Stimulated activated CD4-positive, alpha-beta T cell treated with anti-CD3 and anti-CD28 coated beads, TNF-alpha, amount 100 ng/mL, for 24 hours (primary cell): Measurements from ENCODE around the gene PPIL1.

Source experiments
- DNase-seq, 3 experiments: peaks; one replicate each; pipeline ENCODE4 v3.0.0-alpha.2; 2020; ENCODE audit warnings: low read depth in 3 of 3

PPIL1 gene

GRCh38 chr6:36836111-36837021, 38.2 kb downstream of the PPIL1 start:
- DNase-seq = no peak

- no peak for DNase-seq
These were observed 39.8 kb downstream of the PPIL1 start for GRCh38 chr6:36834576-36835341.

GRCh38 chr6:36833182-36833789, 41.3 kb downstream of the PPIL1 start:
- DNase-seq = no peak

GRCh38 chr6:36832313-36832712, 42.3 kb downstream of the PPIL1 start:
- no peak for DNase-seq

- DNase-seq = no peak
These were observed 44.0 kb downstream of the PPIL1 start for GRCh38 chr6:36830577-36830976.

- DNase-seq = no peak
These were observed 44.6 kb downstream of the PPIL1 start for GRCh38 chr6:36829919-36830544.

- DNase-seq = no peak
These were observed 47.1 kb downstream of the PPIL1 start for GRCh38 chr6:36827261-36828079.

- no peak for DNase-seq
These were observed 47.9 kb downstream of the PPIL1 start for GRCh38 chr6:36826520-36827227.

- DNase-seq = no peak
These were observed 48.6 kb downstream of the PPIL1 start for GRCh38 chr6:36825994-36826393.

- DNase-seq = no peak
These were observed 49.2 kb downstream of the PPIL1 start for GRCh38 chr6:36825452-36825851.

- DNase-seq = no peak
These were observed 50.4 kb downstream of the PPIL1 start for GRCh38 chr6:36824253-36824652.

- no peak for DNase-seq
These were observed 51.0 kb downstream of the PPIL1 start for GRCh38 chr6:36823421-36824096.

- DNase-seq = no peak
These were observed 51.9 kb downstream of the PPIL1 start for GRCh38 chr6:36822506-36823269.

GRCh38 chr6:36821581-36822335, 52.8 kb downstream of the PPIL1 start:
- DNase-seq = no peak

- no peak for DNase-seq
These were observed 53.7 kb downstream of the PPIL1 start for GRCh38 chr6:36820700-36821580.

GRCh38 chr6:36818756-36819155, 55.8 kb downstream of the PPIL1 start:
- no peak for DNase-seq

- no peak for DNase-seq
These were observed 56.8 kb downstream of the PPIL1 start for GRCh38 chr6:36817847-36818246.
